Activated CD4-positive, alpha-beta T cell treated with anti-CD3 and anti-CD28 coated beads for 24 hours (primary cell): ENCODE data around the gene RRP1B.

Experiments
- DNase-seq, 2 donors: peaks; one replicate each; pipeline ENCODE4 v3.0.0-alpha.2; 2020; ENCODE audit warnings: low read depth in 2 of 2

The RRP1B gene

DNA sequence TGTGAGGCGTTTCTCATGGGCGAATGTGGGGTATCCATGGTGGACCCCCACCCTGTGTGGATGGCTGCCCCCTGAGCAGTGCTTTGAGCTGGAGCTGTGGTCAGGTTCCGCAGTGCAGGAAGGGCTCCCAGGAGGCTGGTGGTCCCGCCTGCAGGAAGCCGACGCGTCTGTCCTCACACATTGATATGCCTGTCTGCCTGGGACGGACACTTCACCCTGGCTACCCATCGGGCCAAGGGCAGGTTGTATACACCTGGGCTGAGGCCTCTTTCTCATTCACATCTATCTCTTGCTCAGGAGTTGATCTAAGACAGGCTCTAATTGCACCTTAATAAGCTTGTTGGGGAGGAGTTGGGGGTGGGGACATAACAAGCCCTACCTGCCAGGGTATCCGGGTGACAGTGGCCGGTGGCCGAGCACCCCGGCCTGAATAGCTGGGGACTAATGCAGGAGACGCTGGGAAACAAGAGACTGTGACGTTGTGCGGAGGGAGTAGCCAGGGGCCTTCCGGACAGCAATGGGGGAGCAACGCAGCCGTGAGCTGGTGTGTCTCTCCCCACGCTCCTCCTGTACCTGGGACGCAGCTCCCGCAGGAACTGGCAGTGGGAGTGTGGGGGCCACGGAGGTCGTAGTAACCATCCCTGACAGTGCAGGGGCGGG is 81.3 kb downstream of the RRP1B start:
- DNase-seq: no peak

GRCh38 chr21:43741423-43742096 is 82.2 kb downstream of the RRP1B start:
- DNase-seq: no peak

DNA sequence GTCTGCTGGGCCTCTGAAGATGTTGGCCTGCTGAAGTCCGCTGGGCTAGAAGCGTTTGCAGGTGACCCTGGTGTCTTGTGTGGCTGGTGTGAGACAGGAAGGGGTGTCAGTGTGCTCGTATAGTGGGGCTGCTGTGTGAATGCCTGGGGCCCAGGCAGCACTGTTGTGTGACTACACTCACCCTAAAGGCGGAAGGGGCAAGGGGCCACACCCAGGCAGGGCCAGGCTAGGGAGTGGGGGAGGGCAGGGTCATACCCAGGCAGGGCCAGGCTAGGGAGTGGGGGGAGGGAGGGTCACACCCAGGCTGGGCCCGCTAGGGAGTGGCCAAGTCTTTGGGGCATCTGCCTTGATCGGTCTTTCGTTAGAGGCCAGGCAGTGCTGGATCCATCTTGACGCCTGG is 84.6 kb downstream of the RRP1B start:
- no peak for DNase-seq

DNA sequence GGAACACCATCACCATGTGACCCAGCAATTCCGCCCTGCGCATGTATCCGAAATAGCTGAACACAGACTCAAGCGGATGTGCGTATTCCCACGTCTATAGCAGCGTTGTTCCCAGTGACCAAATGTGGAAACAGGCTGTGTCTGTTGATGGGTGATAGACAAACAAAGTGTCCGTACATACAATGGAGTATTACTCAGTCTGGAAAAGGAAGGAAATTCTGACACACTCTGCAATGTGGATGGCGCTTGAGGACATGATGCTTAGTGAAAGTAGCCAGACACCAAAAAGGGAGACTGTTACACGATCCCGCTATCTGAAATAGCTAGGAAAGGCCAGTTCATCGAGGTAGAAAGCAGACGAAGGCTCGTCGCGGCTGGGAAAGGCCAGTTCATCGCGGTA is 85.4 kb downstream of the RRP1B start:
- no peak for DNase-seq
